COLO668 (cell line): ENCODE data around the gene TRAF2.
"Not testable (repeated sequence)": the region's sequence is repeated elsewhere in the genome, so short reads cannot be mapped to it uniquely, and the experiment has no call there.

Experiments used
- DNase-seq: peaks from one replicate; lab custom pipeline; 2025; ENCODE audit not compliant: unreplicated experiment; lab: John Stamatoyannopoulos, UW

The TRAF2 gene, protein sequence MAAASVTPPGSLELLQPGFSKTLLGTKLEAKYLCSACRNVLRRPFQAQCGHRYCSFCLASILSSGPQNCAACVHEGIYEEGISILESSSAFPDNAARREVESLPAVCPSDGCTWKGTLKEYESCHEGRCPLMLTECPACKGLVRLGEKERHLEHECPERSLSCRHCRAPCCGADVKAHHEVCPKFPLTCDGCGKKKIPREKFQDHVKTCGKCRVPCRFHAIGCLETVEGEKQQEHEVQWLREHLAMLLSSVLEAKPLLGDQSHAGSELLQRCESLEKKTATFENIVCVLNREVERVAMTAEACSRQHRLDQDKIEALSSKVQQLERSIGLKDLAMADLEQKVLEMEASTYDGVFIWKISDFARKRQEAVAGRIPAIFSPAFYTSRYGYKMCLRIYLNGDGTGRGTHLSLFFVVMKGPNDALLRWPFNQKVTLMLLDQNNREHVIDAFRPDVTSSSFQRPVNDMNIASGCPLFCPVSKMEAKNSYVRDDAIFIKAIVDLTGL

DNA sequence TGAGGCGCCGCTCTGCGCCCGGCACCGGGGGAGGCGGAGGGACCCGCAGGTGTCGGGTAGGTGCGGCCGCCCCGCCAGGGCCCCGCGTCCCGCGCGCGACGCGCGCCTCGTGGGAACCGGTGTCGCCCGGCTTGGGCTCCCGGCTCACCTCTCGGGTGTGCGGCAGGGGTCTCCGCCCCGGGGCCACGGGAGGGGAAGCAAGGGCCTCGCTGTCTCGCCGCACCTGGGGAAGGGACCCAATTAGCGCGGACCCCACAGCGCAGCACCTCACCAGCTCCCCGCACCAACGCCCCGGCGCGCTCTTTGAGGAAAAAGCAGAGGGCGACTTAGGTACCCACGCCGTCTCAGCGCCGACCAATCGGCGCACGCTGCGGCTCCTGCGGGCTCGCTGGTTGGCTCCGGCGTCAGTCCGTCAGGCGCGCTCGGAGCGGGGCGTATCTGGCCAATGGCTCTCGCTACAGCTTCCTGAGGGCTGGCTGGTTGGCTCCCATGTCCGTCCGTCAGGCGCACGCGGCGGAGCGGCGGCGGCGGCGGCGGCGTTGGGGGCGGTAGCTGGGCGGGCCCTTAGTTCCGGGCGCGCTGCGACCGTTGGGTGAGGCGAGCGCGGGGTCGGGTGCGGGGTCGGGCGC, at the start of gene TRAF2:
Gene TRAF2, plus strand, starts transcription at position 567 of the 629 bp plus-strand sequence. CDS start 12,225 bp downstream, outside the sequence.
- DNase-seq: peak; percentile 98

DNA sequence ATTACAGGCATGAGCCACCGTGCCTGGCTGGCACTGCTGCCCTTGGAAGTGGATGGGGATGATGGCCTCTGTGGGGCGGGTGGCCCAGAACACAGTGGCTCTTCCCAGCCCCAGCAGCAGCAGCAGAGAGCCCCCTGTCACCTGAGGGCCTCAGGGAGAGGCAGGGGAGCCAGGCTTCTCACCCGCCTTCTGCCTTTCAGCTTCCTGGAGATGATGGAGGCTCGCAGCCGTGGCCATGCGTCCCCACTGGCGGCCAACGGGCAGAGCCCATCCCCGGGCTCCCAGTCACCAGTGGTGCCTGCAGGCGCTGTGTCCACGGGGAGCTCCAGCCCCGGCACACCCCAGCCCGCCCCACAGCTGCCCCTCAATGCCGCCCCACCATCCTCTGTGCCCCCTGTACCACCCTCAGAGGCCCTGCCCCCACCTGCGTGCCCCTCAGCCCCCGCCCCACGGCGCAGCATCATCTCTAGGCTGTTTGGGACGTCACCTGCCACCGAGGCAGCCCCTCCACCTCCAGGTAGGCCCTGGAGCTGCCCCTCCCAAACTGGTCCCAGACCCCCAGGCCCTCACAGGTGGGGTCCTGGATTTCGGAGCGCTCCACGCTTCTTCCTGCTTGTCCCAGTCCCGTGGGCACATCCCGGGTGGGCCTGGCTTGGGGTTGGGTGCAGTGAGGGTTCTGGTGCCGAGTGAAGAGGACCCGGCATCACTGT, 49.0 kb upstream of the TRAF2 start:
- no peak for DNase-seq

DNA sequence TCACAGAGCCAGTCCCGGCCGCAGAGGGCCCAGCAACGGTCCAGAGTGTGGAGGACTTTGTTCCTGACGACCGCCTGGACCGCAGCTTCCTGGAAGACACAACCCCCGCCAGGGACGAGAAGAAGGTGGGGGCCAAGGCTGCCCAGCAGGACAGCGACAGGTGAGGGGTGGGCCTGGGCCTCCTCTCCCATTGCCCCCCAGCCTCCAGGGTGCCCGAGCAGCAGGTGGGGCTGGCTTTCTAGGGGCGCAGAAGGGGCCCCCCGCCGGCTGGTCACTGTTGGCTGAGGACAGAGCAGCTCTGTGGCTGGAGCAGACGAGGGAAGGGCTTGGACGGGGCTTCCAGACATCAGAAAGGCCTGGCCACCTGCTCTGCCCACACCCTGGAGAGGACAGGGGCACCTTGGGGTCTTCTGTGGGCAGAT, 48.4 kb upstream of the TRAF2 start:
- DNase-seq: not testable (repeated sequence)

- DNase-seq: no peak
Observed at GRCh38 chr9:136838314-136839228, 47.7 kb upstream of the TRAF2 start.

DNA sequence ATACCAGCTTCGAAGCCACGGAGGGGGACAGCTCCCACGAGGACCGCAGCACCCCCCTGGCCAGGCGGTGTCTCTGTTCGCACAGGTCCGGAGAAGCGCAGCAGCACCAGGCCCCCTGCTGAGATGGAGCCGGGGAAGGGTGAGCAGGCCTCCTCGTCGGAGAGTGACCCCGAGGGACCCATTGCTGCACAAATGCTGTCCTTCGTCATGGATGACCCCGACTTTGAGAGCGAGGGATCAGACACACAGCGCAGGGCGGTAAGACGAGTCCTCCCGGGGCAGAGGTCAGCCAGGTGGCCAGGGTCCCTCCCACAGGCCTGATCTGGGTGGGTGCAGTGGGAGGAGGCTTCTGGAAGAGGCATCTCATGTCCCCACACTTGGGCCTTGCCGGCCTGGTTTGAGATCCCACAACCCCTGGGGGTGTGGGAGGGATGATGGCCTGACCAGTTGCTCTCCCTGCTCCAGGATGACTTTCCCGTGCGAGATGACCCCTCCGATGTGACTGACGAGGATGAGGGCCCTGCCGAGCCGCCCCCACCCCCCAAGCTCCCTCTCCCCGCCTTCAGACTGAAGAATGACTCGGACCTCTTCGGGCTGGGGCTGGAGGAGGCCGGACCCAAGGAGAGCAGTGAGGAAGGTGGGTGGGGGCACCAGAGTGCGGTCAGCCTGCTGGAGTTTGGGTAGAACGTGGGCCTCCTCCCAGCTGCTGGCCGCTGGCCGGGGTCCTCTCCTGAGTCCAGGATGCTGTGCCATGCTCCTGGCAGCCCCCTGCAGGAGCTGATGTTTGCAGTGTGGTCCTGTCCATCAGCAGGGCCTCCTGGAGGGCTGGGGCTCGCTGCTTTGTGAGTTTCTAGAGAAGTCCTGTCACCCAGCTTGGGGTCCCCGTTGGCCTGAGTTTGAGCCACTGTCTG, 46.8 kb upstream of the TRAF2 start:
- no peak for DNase-seq

GRCh38 chr9:136840140-136840876, 46.0 kb upstream of the TRAF2 start:
- peak; percentile 68 for DNase-seq

GRCh38 chr9:136840877-136841645, 45.3 kb upstream of the TRAF2 start:
- DNase-seq: peak; percentile 94

DNA sequence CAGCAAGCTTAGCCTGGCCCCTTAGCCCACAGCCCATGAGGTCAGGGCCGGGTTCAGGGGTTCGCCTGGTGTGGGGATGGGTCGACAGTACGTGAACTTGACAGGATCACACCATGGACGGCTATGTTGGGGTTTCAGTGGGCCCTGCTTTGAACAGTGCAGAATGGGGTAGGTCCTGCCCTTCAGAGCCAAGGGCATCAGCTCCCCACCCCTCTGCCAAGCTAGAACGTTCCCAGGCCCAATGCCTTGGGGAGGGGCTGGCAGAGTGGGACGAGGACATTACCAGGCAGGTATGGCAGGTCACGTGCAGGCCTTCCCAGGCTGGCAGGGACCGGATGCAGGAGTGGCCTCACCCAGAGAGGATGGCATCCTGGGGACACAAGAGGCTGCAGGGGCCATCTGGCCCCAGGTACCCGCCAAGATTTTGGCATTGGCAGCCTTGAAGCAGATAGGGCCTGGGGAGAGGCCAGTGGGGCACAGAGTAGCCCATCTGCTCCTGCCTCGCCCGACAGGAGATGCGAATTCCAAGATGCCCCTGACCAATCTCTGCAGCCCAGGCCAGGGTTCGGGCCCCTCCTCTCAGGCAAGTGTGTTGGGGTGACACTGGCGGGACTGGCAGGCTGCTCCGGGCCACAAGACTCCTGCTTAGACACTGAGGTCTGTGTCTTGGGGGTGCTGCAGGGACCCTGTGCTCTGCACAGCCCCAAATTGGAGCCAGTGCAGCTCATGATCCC, 44.5 kb upstream of the TRAF2 start:
- peak; percentile 77 for DNase-seq

DNA sequence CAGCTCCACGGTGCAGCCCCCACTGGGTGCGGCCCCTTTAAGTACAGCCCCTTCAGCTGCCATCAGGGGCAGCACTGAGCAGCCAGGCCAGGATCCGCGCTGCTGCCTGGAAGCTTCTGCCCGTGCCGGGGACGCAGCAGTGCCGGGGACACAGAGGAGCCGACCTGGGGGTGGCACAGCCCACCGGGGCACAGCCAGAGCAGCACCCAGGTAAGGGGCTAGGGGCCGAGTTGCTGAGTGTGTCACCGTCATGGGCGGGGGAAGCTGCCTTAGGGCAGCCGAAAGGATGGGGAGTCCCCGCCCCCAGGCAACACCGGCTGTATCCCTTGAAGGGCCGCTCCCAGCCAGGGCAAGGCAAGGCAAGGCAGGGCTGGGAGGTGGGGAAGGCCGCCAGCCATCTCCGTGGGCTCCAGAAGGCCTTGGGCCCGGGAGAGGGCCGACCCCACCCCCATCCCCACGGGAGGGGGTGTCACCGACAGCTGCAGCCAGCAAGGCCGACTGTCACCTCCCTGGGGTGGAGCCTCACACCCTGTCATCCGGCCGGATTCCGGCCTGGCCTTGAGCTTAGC, 43.9 kb upstream of the TRAF2 start, which contains the start of gene AJM1:
Gene AJM1, plus strand, starts transcription at position 99 of the 569 bp plus-strand sequence. CDS start 1,937 bp downstream, outside the sequence.
- DNase-seq: peak; percentile 82

DNA sequence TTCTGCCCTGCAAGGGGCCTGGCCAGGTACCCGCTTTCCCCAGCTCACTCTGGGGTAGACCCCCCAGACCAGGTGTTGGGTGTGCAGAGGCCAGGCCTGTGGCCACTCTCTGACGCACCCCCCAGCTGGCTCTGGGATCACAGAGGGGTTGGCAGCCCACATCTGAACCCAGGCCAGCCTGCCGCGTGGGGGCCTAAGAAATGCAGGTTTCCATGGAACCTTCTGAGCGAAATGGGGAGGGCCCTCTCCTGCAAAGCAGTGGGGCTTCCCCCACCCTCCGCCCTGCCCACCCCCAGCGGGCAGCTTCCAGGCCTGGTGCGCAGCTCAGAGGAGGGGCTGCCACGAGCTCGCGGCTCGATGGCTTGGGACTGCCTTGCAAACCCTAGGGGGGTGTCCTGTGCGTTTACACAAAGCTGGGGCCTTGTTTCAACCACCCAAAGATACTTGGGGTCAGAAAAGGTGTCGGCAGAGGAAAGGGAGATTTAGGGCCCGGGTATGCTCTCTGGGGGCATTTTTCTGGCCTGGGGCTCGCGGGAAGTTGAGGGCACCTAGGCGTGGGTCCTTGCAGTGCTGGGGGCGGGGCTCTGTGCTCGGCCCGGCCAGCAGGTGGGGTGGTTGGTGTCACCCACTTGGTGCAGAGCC, 43.0 kb upstream of the TRAF2 start:
- DNase-seq: not testable (repeated sequence)

DNA sequence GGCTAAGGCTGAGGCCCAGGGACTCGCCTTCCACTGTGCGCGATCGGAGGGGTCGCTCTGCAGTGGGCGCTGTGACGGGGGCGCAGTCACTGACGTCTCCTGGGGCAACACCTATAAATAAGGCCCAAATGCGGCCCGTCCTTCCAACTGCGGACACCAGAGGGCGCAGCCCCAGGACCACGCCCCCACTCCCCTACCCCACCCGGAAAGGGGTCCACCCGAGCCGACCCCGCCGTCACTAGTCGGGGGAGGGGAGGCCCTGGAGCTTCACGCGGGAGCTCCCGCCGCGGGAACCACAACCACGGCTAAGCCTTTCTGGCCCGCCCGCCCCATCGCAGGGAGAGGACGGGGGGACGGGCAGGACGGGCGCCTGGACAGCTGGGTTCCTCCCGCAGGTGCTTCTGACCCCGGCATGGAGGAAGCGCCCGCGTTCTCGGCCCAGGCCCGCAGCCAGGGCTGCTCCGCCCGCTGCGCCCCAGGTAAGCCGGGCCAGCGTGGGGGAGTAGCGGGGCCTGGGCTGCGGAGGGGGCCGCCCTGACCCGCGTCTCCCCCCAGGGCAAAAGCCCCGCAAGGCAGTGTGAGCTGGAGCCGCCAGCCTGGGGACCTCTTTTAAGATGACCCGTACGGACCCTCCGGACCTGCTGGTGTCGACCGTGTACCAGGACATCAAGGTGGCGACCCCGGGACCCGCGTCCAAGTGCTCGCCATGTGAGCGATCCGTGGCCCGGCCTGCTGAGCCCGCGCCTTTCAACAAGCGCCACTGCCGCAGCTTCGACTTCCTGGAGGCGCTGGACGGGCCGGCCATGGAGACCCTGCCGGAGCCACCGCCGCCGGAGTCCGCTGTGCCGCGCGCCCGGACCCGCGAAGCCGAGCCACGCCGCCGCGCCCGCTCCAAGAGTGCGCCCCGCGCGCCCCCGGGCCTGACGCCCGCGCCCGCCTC, 42.2 kb upstream of the TRAF2 start:
- peak; percentile 33 for DNase-seq

DNA sequence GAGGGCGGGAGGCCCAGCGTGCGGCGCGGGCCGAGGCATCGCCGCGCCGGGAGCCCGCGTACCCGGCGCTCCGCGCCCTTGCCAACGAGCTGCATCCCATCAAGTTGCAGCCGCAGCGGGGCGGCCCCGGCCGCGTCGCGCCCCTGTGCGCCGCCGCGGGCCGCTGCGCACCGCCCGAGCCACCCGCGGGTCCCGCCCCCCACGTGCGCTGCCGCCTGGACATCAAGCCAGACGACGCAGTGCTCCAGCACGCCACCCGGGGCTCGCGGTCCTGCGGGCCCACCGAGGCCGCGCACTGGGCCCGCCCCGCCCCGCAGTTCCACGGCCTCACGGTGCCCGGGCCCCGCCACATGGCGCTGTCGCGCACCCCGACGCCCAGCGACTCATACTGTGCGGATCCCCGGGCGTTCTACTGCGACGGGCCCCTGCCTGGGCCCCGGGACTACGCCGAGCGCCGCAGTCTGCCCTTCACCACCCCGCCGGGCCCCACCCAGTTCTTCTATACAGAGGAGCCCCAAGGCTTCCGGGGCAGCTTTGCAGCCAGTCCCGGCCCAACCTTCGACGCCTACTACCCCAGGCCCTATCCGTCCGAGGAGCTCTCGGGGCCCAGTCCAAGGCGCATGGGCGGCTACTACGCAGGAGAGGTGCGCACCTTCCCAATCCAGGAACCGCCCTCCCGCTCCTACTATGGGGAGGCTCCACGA, 41.4 kb upstream of the TRAF2 start:
- no peak for DNase-seq

DNA sequence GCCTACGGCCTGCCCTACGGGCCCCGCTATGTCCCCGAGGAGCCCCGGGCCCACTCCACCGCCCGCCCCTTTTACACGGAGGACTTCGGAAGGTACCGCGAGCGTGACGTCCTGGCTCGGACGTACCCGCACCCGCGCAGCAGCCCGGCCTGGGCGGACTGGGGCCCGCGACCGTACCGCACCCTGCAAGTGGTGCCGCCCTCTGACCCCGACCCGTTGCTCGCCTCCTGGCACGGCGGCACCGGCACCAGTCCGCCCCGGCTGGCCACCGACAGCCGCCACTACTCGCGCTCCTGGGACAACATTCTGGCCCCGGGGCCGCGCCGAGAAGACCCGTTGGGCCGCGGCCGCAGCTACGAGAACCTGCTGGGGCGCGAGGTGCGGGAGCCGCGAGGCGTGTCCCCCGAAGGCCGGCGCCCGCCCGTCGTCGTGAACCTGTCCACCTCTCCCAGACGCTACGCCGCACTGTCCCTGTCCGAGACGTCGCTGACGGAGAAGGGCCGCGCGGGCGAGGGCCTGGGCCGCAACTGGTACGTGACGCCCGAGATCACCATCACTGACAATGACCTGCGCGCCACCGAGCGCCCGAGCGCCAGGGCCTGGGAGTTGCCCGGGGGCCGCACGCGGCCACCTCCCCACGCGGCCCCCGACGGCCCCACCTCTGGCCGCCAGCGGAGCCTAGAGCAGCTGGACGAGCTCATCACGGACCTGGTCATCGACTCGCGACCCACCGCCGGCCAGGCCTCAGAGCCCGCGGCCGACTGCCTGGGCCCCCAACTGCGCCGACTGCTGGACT, 40.7 kb upstream of the TRAF2 start:
- DNase-seq: no peak
